Lung (tissue), 12 donors: ENCODE data around the gene GGT5. TPM values are rescaled to one million over a fixed set of nuclear protein-coding genes. Genes with fewer than 3 reads are reported as not detected.
A peak's percentile ranks its signal among the peaks of the same experiment; 100 is the strongest.
"Not testable (repeated sequence)": the region's sequence is repeated elsewhere in the genome, so short reads cannot be mapped to it uniquely, and the experiment has no call there.

Source experiments
- ATAC-seq: fragments of 200-7000 bp; cut with Tn5 transposase; one replicate; pipeline ENCODE4 v1.9.1; 2020; ENCODE audit warnings: moderate number of reproducible peaks; ENCODE audit not compliant: insufficient read depth, low FRiP score
- DNase-seq, 3 donors: peaks; one replicate each; pipeline ENCODE4 v3.0.0-alpha.2; 2013 to 2017
- H3K27ac ChIP-seq, 2 donors: one replicate each; pipeline ENCODE4 v1.5.1; 2013; ENCODE audit warnings: mild to moderate bottlenecking in 2 of 2, moderate library complexity in 2 of 2, control low read depth in 1 of 2, inconsistent platforms in 1 of 2, low read depth in 1 of 2, low read length in 1 of 2
- H3K27me3 ChIP-seq, 3 donors: one replicate each; pipeline ENCODE4 v1.5.1; 2013; ENCODE audit warnings: low read length in 2 of 3; ENCODE audit not compliant: control insufficient read depth in 3 of 3, insufficient read depth in 3 of 3
- H3K36me3 ChIP-seq, 4 donors: one replicate each; pipeline ENCODE4 v1.5.1; 2013; ENCODE audit warnings: low read length in 4 of 4, mild to moderate bottlenecking in 1 of 4, moderate library complexity in 1 of 4; ENCODE audit not compliant: control insufficient read depth in 4 of 4, insufficient read depth in 4 of 4
- H3K4me1 ChIP-seq, 5 donors: one replicate each; pipeline ENCODE4 v1.5.1; 2013; ENCODE audit warnings: low read length in 5 of 5, mild to moderate bottlenecking in 2 of 5, moderate library complexity in 1 of 5; ENCODE audit not compliant: control insufficient read depth in 5 of 5, insufficient read depth in 5 of 5
- H3K4me3 ChIP-seq: one replicate; pipeline ENCODE4 v1.5.1; 2013; ENCODE audit warnings: mild to moderate bottlenecking, control low read depth, moderate library complexity
- H3K9ac ChIP-seq, 2 donors: one replicate each; pipeline ENCODE4 v1.5.1; 2013; ENCODE audit warnings: low read length in 2 of 2, control low read depth in 1 of 2; ENCODE audit not compliant: insufficient read depth in 1 of 2
- H3K9me3 ChIP-seq, 4 donors: one replicate each; pipeline ENCODE4 v1.5.1; 2013; ENCODE audit warnings: low read length in 3 of 4, mild to moderate bottlenecking in 1 of 4, moderate library complexity in 1 of 4; ENCODE audit not compliant: control insufficient read depth in 4 of 4, insufficient read depth in 3 of 4
- WGBS, 2 donors: extraction: QIAGEN DNeasy Blood & Tissue Kit; methylation state at CpG; one replicate each; pipeline ENCODE4 v1.1.7; 2013; 5-methylcytosine and 5-hydroxymethylcytosine counted together
- polyA plus RNA-seq, 2 donors: library from polyadenylated mRNA; stranded (reverse); fragments of 200-250 nt; gene quantifications; one replicate each; pipeline ENCODE4 v1.2.1, GENCODE V29; 2013
- total RNA-seq, 2 donors: library from RNA; depleted of rRNA in 1 of 2; stranded (reverse); fragments of >200 nt in 1 of 2; gene quantifications; one replicate each; pipeline ENCODE4 v1.2.1, GENCODE V29; 2014 to 2021
- TF ChIP-seq, protein P1 (sequence below): IDR thresholded peaks from 2 replicates; pipeline ENCODE4 v1.5.1; 2012; ENCODE audit warnings: mild to moderate bottlenecking; ENCODE audit errors: control extremely low read depth, extremely low read depth
- donor health status: control.
- donor health status: control.
- donor health status: Bipolar disorder and iron deficiency.
- donor health status: healthy.
- donor health status: DM: yes; HTN: yes; CAD: no.

Gene GGT5
- total and polyA plus RNA-seq, 4 donors, result 9.8 to 92.0 (median 54.7) TPM

DNA sequence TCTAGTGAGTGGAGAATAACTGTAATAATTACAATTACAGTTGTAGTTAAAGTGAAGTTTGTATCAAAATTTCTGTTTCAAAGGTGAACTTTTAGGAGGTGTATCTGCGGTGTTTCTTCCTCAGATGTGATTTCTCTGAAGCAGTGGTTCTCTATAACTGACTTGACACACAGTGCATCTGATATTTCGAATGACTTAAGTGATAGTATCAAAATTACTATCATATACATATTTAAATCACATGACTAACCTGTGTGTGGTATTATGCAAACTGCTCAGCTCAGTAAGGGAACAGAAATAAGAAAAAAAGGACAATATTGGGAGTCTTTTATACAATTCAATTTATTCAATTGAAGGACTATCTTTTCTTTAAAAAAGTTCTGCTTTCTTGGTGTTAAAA lies 28.1 kb upstream of the GGT5 start:
- not testable (repeated sequence) for DNase-seq, H3K27me3 ChIP-seq, H3K36me3 ChIP-seq, H3K4me3 ChIP-seq, H3K9ac ChIP-seq, ATAC-seq, H3K9me3 ChIP-seq, H3K27ac ChIP-seq
- peaks cover 4 to 29% (median 14%) of the 10 kb centered on the region in 5 donors for H3K4me1 ChIP-seq
- WGBS, 2 donors, result 77 to 81% methylated on average over 2 of the region's 2 CpGs

DNA sequence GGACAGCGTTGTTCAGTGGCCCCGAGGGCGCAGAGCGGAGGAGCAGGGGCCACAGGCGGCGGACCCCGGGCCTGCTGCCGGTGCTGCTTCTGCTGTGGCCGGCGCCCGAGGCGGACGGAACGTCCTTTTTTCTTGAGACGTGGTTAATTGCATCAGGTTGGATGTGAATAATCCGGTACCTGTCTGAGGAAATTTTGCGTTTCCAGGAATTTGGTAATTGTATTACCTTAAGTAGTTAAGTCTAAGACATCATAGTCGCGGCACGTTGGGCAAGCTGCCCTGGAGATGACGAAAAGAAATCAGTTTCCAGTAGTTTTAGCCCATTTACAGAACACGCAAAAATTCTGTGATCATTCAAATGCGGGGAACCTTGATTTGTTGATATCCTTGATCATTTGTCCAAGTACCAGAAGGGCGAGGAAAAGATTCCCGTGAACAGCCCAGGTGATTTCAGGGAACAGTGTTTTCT lies 26.5 kb upstream of the GGT5 start:
- Histone ChIP-seq H3K4me1 (peaks cover 4 to 29% (median 14%) of the 10 kb centered on the region in 5 donors), H3K9ac (peak overlapping the region; percentile 81 to 84), H3K9me3 (peaks cover 0 to 2% (median 0%) of the 10 kb centered on the region in 4 donors), H3K4me3 (peak overlapping the region; percentile 95), H3K36me3 (peaks cover 0 to 3% (median 0%) of the 10 kb centered on the region in 4 donors), H3K27me3 (no peaks in the 10 kb centered on the region), H3K27ac (peak overlapping the region; percentile 82 to 97)
- ATAC-seq (no peak), DNase-seq (peak; percentile 26 to 50 (median 48))
- TF ChIP-seq, protein P1, sequence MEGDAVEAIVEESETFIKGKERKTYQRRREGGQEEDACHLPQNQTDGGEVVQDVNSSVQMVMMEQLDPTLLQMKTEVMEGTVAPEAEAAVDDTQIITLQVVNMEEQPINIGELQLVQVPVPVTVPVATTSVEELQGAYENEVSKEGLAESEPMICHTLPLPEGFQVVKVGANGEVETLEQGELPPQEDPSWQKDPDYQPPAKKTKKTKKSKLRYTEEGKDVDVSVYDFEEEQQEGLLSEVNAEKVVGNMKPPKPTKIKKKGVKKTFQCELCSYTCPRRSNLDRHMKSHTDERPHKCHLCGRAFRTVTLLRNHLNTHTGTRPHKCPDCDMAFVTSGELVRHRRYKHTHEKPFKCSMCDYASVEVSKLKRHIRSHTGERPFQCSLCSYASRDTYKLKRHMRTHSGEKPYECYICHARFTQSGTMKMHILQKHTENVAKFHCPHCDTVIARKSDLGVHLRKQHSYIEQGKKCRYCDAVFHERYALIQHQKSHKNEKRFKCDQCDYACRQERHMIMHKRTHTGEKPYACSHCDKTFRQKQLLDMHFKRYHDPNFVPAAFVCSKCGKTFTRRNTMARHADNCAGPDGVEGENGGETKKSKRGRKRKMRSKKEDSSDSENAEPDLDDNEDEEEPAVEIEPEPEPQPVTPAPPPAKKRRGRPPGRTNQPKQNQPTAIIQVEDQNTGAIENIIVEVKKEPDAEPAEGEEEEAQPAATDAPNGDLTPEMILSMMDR, result no peak
- 1% methylated on average over 25 of the region's 25 CpGs for WGBS, 2 donors

DNA sequence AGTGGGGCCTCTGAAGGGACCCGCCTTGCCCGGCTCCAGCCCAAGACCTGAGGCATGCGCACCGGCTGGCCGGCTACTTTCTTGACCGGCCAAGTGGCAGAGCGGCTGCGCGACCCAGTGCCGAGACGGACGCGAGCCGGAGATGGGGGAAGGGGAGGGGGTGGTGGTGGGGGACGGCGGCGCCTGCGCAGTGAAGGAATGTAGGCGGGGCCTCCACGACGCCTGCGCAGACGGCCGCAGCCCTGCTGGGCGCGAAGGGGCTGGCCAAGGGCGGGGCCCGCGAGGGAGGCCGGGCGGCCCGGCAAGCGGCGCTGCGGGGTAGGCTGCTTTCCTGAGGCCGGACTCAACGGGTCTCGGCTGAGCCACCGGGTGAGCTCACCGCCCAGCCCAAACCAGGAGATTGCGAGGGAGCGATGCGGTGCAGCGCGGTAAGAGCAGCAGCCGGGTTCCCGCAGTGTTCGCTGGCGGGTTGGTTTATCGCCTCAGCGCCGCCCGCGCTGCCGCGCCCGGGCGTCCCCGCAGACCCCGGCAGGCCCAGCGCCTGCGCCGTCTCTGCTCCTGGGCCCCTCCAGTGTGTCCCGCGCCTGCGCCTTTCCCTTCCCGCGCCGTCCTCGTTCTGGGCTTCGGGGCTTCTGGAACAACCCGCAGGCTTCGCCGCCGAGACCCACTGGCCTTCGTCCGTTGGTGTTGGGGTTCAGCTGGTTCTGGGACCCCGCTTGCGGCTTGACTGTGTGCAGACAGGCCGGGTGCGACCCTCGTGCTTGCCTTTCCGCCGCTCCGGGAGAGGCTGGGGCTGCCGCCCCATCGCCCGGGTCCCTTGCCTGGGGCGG lies 25.9 kb upstream of the GGT5 start, which contains the start of gene SPECC1L:
TSS of gene SPECC1L (plus strand) at position 276 of the 830 bp plus-strand sequence. CDS start 31,401 bp downstream, outside the sequence.
- Histone ChIP-seq H3K4me1 (peaks cover 4 to 24% (median 9%) of the 10 kb centered on the region in 5 donors), H3K36me3 (peaks cover 0 to 3% (median 0%) of the 10 kb centered on the region in 4 donors), H3K9me3 (peaks cover 0 to 2% (median 0%) of the 10 kb centered on the region in 4 donors), H3K27me3 (no peaks in the 10 kb centered on the region), H3K27ac (peak within 1 kb of the TSS; percentile 94 to 97), H3K4me3 (peak within 1 kb of the TSS; percentile 95), H3K9ac (peak within 1 kb of the TSS; percentile 81 to 84)
- DNase-seq (peak; percentile 95 to 97 (median 97)), ATAC-seq (peak; percentile 97)
- TF ChIP-seq, protein P1, result peak; percentile 19
- 0% methylated on average over 60 to 89 of the region's 89 CpGs for WGBS, 2 donors

DNA sequence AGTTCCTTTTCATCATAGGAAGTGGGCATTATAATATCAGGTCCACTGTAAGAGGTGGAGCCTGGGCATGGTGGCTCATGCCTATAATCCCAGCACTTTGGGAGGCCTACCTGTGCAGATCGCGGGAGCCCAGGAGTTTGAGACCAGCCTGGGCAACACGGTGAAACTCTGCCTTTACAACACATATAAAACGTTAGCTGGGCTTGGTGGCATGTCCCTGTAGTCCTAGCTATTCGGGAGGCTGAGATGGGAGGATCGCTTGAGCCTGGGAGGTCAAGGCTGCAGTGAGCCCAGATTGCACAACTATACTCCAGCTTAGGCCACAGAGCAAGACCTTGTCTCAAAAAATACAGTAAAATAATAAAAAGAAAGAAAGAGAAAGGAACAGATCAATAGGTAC lies 21.6 kb upstream of the GGT5 start:
- H3K9me3 ChIP-seq, H3K4me3 ChIP-seq, ATAC-seq, H3K36me3 ChIP-seq, DNase-seq, H3K27ac ChIP-seq, H3K27me3 ChIP-seq, H3K9ac ChIP-seq, H3K4me1 ChIP-seq: not testable (repeated sequence)
- 93 to 94% methylated on average over 6 of the region's 6 CpGs for WGBS, 2 donors
